Pancreas (tissue), 10 donors: ENCODE data around the gene ACVR1B. TPM values are rescaled to one million over a fixed set of nuclear protein-coding genes. Genes with fewer than 3 reads are reported as not detected.

ENCODE experiments used
- ATAC-seq, 4 donors: fragments of 200-7000 bp; cut with Tn5 transposase; one replicate each; pipeline versions ENCODE4 v1.8.0 to v1.9.1; 2020; ENCODE audit warnings: mild to moderate bottlenecking in 4 of 4, moderate library complexity in 4 of 4
- DNase-seq, 6 donors: peaks; one replicate each; pipeline ENCODE4 v3.0.0-alpha.2; 2020
- FAIRE-seq: peaks from 2 replicates; lab custom pipeline; 2012; peaks lifted over from hg19 to GRCh38; lab: Jason Lieb, UNC
- H3K27ac ChIP-seq, 4 donors: fragments of 200-600 bp; sonication (generic); 1 replicate in 3 of 4; 2 replicates in 1 of 4; pipeline versions ENCODE4 v1.5.0 to v1.8.0; 2020
- H3K27me3 ChIP-seq, 4 donors: fragments of 200-600 bp; one replicate each; pipeline ENCODE4 v1.8.0; 2021
- H3K36me3 ChIP-seq, 3 donors: fragments of 200-600 bp; sonication (generic) in 1 of 3; one replicate each; pipeline versions ENCODE4 v1.5.0 to v1.8.0; 2020 to 2021
- H3K4me1 ChIP-seq, 3 donors: fragments of 200-600 bp; one replicate each; pipeline ENCODE4 v1.8.0; 2021
- H3K4me3 ChIP-seq, 4 donors: fragments of 200-600 bp; sonication (generic) in 2 of 4; one replicate each; pipeline versions ENCODE4 v1.5.0 to v1.8.0; 2020 to 2021
- H3K9me3 ChIP-seq, 4 donors: fragments of 200-600 bp; one replicate each; pipeline ENCODE4 v1.8.0; 2021
- WGBS, 2 donors: extraction: QIAGEN DNeasy Blood & Tissue Kit; methylation state at CpG; one replicate each; pipeline ENCODE4 v1.1.7; 2013; 5-methylcytosine and 5-hydroxymethylcytosine counted together
- intact Hi-C, 3 donors: fragments of 100-400 bp; cut with DNase I; formaldehyde crosslinking; loops; one replicate each; pipeline versions ENCODE4 v1.11.1 to v1.14.2; 2022
- polyA plus RNA-seq, 2 donors: library from polyadenylated mRNA; stranded (reverse); fragments of 200-250 nt; gene quantifications; one replicate each; pipeline ENCODE4 v1.2.3, GENCODE V29; 2013
- total RNA-seq, 6 donors: library from RNA; stranded (reverse); fragmentation: NEBNext Ultra II Directional in 4 of 6; extraction: Animal tissue kit (Norgen Biotek cat#: 25700) in 4 of 6; gene quantifications; one replicate each; pipeline versions ENCODE4 v1.2.1 to v1.2.4, GENCODE V29; 2021 to 2023
- TF ChIP-seq, protein P1 (sequence below), 4 donors: fragments of 200-600 bp; sonication (generic) in 3 of 4; IDR thresholded peaks; one replicate each; pipeline versions ENCODE4 v1.5.0 to v1.8.0; 2021; ENCODE audit warnings: antibody characterized with exemption in 4 of 4
- donor health status: healthy with polysubstance abuse.
- donor health status: DM: no; HTN: no; CAD: no; lungs with moderate emphysema.
- donor health status: DM: no; HTN: no; CAD: no.
- donor health status: control.
- donor health status: control.
- donor health status: Bipolar disorder and iron deficiency.
- donor health status: DM: yes; HTN: yes; CAD: no.
- donor health status: DM: no; HTN: no; CAD: no.
- donor health status: DM: no; HTN: no; CAD: no.
- donor health status: DM: yes; HTN: yes; CAD: no.

Gene ACVR1B
- total and polyA plus RNA-seq, 8 donors: 16.0 to 31.4 (median 26.2) TPM

GRCh38 chr12:52037248-52037861 is 85.9 kb downstream of the ACVR1B start:
- Histone ChIP-seq H3K27ac (peak overlapping the region; percentile 55 to 74 (median 62)), H3K27me3 (no peaks in the 10 kb centered on the region), H3K36me3 (no peaks in the 10 kb centered on the region), H3K4me1 (peaks cover 5 to 21% (median 11%) of the 10 kb centered on the region in 3 donors), H3K4me3 (peak overlapping the region; percentile 34 to 63 (median 49)), H3K9me3 (no peaks in the 10 kb centered on the region)
- TF ChIP-seq, protein P1, sequence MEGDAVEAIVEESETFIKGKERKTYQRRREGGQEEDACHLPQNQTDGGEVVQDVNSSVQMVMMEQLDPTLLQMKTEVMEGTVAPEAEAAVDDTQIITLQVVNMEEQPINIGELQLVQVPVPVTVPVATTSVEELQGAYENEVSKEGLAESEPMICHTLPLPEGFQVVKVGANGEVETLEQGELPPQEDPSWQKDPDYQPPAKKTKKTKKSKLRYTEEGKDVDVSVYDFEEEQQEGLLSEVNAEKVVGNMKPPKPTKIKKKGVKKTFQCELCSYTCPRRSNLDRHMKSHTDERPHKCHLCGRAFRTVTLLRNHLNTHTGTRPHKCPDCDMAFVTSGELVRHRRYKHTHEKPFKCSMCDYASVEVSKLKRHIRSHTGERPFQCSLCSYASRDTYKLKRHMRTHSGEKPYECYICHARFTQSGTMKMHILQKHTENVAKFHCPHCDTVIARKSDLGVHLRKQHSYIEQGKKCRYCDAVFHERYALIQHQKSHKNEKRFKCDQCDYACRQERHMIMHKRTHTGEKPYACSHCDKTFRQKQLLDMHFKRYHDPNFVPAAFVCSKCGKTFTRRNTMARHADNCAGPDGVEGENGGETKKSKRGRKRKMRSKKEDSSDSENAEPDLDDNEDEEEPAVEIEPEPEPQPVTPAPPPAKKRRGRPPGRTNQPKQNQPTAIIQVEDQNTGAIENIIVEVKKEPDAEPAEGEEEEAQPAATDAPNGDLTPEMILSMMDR (IDR thresholded peaks at IDR 0.05): no peak
- FAIRE-seq (no peak), ATAC-seq (peak in 2 of 4 donors; percentile 1), DNase-seq (peak; percentile 56 to 85 (median 73))
- intact Hi-C loops: no loop called here
- WGBS, 2 donors: 1 to 2% methylated on average over 28 to 59 of the region's 59 CpGs

DNA sequence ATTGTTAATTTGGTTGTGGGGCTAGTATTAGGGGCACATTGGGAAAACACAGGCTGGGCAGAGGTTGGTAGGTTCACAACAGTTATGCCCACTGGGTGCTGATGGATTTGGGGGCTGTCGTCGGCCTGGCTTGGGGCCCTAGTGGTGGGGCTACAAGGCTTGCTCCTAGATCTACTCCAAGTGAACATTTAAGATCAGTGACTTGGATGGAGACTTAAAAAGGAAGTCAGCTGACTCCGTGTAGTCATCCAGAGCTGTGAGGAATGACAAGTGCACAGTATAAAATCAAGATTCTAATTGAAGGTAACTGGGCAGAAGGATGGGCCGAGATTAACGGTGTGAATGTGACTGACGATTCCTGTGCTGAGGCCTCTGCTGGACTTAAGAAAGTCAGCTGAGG is 86.9 kb downstream of the ACVR1B start:
- intact Hi-C loops: no loop called here
- Histone ChIP-seq H3K4me3 (peak overlapping the region in 1 of 4 donors; percentile 60), H3K27me3 (no peaks in the 10 kb centered on the region), H3K4me1 (peaks cover 3 to 22% (median 19%) of the 10 kb centered on the region in 3 donors), H3K27ac (peak overlapping the region in 2 of 4 donors; percentile 23 to 28), H3K36me3 (no peaks in the 10 kb centered on the region), H3K9me3 (no peaks in the 10 kb centered on the region)
- TF ChIP-seq, protein P1 (IDR thresholded peaks at IDR 0.05): no peak
- FAIRE-seq (no peak), ATAC-seq (no peak), DNase-seq (peak in 1 of 6 donors; percentile 25)
- 65 to 67% methylated on average over 6 of the region's 6 CpGs for WGBS, 2 donors

- TF ChIP-seq, protein P1 (IDR thresholded peaks at IDR 0.05): no peak
- WGBS, 2 donors: 56 to 59% methylated on average over 3 of the region's 3 CpGs
- Histone ChIP-seq H3K27me3 (no peaks in the 10 kb centered on the region), H3K27ac (no peak overlapping the region), H3K4me1 (peaks cover 13 to 38% (median 35%) of the 10 kb centered on the region in 3 donors), H3K9me3 (no peaks in the 10 kb centered on the region), H3K4me3 (no peak overlapping the region), H3K36me3 (no peaks in the 10 kb centered on the region)
- ATAC-seq (no peak), FAIRE-seq (no peak), DNase-seq (peak in 1 of 6 donors; percentile 17)
- intact Hi-C loops: no loop called here
Observed at GRCh38 chr12:52041035-52041434, 89.5 kb downstream of the ACVR1B start.

- Histone ChIP-seq H3K9me3 (no peaks in the 10 kb centered on the region), H3K4me3 (no peak overlapping the region), H3K36me3 (no peaks in the 10 kb centered on the region), H3K27ac (peak overlapping the region in 1 of 4 donors; percentile 17), H3K27me3 (no peaks in the 10 kb centered on the region), H3K4me1 (peaks cover 9 to 36% (median 30%) of the 10 kb centered on the region in 3 donors)
- no peak for FAIRE-seq
- ATAC-seq: peak in 1 of 4 donors; percentile 5
- WGBS, 2 donors: 54 to 57% methylated on average over 6 of the region's 6 CpGs
- intact Hi-C loops: no loop called here
- TF ChIP-seq, protein P1 (IDR thresholded peaks at IDR 0.05): no peak
- DNase-seq: peak in 5 of 6 donors; percentile 23 to 78 (median 63)
Observed at GRCh38 chr12:52041695-52042123, 90.2 kb downstream of the ACVR1B start.
